Stimulated activated CD4-positive, alpha-beta T cell treated with anti-CD3 and anti-CD28 coated beads, Interleukin-1b, Interleukin-23, amount 100 ng/mL, for 24 hours (primary cell): ENCODE data around the gene RHCG.

Experiments
- DNase-seq, 4 experiments: peaks; one replicate each; pipeline ENCODE4 v3.0.0-alpha.2; 2020; ENCODE audit warnings: low read depth in 4 of 4, low spot score in 1 of 4

The RHCG gene

DNA sequence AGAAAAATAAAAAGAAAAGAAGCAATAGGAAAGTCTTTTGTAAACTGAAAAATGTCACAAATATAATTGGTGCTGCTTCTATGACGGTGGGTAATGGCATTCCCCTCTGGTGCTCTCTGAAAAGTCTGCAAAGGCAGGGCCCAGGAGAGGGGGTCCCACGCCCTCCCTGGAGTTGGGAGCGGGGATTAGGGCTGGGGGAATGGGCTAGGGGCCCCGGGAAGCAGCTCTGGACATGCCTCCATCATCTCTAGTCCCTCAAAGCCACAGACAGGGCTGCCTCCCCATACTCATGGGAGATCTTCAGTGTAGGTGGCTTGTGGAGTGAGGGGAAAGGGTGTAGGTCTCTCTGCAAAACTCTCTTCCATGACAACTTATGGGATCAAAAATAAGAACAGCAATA, 7.8 kb upstream of the RHCG start:
- no peak for DNase-seq

DNA sequence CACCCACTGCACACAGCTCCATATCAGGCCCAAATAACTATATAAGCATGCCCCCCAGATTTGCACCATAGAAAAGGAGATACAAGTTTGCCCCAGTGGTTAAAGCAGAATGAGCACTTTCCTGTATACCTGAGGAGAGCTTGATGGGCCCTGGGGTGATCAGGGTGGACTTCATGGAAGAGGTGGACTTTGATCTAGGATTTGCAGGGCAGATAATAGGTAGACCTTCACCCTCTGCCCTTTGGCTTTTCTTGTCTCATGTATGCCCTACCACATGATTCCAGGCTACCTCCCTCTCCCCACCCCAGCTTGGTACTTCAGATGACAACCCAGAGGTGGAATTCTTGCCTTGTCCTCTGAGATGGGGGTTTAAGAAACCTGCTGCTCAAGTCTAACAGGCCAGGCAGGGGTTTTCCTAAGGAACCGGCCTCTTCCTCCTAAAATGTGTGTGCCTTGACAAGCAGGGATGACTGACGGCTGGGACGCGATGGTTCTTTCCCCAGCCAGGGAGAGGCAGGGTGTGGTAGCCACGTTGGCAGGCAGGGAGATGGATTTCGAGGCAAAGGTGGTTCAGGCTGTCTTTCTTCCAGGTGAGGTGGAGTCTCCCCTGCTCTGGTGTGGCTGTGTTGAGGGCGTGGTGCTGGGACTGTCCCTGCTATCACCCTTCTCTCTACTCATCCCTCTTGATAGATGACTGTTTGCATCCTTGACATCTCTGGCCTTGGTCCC, 6.6 kb upstream of the RHCG start:
- no peak for DNase-seq

DNA sequence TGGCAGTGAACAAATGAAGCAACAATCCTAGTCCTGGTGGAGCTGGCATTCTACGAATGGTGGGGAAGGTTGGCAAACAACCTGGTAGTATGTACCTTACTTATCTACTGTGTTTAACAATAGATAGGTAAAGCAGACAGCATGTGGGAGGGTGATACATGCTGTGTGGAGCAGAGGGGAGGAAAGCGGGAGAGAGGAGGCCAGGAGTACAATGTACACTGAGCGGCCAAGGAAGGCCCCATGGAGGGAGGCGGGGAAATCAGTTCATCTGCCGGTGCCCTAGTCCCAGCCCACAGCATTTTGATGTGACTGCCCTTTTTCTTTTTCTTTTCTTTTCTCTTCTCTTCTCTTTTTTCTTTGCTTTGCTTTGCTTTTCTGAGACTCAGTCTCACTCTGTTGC, 5.3 kb upstream of the RHCG start:
- DNase-seq = no peak

DNA sequence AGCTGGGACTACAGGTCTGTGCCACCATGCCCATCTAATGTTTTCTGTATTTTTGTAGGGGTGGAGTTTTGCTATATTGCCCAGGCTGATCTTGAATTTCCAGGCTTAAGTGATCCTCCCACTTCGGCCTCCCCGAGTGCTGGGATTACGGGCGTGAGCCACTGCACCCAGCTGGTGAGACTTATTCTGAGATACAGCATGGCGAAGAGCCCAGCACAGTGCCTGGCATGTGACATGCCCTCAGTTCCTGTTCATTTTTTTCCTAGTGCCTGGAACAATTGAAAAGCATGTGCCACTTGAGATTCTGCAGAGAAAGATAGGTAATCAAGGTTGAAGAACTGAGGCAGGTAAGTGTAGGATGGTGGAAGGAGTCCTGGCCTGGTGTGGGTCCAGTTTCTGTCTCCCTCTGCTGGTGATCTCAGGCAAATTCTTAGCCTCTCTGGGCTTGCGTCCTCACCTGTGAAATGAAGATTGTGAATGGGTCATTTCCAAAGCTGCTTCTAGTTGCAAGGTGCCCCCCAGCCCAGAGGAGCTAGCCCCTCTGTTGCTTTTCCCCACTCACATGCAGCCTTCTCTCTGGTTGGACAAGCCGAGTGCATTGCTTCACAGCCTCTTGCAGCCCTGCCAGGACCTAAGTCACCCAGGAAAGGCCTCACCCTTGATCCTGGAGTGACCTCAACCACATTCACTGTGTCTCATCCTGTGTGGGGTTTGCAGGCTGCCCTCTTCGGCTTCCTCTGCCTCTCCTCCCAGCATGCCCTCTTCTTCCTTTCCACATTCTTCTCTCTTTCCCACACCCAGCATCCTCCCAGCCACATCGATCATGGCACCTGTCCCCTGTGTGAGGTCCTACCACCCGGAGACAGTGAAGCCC, 4.3 kb upstream of the RHCG start:
- DNase-seq = no peak

DNA sequence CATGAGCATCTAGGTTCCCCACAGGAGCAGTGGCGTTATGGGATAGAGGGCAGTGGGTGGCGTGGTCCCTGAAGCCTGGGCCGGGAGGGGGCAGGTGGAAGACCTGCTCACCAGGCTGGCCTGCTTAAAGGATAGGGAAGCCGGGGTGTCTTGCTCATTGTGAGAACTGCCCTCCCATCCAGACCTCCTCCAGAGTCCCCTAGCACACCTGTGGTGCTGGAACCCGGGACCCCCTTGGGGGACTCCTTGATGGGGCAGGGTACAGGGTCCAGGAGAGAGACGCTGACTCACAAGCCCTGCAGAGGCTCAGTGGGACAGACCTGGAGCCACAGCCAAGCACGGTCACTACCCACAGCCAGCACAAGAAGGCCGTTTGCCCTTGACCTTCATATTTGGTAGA, 2.8 kb upstream of the RHCG start:
- DNase-seq = no peak

DNA sequence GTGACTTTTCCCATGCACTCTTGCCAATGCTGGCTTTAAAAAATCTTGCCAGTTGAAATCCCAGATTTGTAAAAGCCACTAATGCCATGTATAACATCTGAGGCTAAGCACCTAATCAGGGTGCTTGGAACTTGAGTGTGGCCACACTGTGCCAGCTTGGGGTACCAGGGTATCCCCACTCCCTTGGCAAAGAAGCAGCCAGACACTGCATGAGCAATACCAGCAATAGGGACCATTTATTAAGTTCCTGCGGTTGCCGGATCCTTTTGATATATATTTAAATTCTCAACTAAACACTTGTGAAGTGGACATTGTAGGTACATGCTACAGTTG, 2.2 kb upstream of the RHCG start:
- no peak for DNase-seq

DNA sequence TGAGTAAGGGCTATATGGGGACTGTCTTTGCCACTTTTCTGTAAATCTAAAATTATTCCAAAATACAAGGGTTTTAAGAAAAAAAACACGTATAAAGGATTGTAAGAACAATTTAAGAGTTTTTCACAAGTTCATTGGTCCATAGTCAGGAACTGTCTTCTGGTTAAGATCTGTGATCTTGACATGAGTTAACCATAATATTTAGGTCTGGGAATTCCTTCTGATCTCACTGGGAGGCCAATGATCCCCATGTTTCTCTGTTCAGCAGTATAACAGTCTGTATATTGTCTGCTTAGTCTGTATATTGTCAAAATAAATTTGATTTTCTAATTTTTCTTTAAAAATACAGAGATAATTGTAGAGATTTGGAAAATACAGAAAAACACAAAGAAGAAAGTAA, 848 bp upstream of the RHCG start:
- DNase-seq = no peak

DNA sequence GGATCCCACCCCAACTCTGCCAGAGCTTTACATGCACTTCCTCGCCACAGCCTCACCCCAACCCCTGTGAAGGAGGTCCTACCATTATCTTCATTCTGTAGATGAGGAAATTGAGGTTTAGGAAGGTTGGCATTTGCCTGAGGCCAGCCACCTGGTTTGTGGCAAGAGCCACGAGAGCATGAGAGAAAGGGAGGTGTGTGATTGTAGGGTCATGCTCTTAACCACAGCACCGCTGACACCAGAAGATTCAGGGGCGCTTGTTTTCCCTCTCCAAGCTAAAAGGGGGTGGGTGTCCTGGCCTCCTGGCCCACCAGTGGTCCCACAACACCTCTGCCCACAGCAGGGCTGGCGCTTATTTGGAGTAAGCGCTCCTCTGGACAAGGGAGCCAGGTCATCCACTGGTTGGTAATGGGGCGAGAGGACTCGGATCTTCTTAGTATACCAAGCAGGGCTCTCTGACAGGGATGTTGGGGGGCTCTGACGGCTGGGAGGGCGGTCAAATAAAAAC, 691 bp downstream of the RHCG start:
- no peak for DNase-seq

DNA sequence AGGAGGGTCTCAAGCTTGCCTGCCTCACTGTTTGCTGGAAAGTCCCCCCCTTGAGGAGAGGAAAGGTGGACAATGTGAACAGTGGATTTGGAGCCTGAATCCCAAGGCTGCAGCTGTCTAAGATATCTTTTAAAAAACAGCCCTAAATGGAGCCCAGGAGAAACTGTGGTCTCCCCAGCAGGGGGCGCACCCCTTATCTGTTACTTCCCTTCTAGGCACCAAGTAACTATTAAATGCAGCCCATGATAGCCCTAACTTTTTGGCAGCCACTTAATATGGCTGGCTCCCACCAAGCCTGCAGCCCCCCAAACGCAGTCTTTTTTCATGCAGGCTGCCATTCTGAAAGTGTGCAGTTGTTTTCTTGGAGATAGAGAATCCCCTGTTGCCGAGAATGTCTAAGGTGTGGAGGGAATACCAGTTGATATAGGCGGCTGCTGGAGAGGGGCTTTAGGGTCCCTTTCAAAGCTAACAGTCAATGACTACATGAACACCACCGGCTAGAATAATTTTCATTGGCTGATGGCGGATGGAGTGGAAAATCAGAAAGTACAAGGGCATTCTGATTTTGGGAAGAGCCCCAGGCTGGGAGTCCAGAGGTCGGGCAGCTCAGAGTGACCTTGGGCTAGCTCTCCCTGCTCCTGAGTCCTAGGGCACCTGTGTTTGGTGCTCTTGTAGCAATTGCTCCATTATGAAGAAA, 1.3 kb downstream of the RHCG start:
- DNase-seq = no peak

DNA sequence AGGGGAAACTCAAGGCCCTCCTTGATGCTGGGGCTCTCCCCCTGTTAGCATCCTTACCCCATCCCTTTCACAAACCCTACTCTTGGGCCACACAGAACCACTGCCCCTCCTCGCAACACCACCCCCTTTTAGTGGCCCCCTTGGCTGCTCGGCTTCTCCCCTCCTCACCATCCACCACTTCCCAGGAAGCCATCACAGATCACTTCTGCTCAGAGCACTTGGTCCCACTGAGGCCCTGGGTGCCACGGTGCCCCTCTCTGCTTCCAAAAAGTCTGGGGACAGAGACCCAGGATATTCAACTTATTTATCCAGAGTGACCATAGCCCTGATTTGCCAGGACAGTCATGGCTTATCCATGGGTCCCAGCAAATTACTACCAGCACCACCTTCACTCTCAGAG, 2.4 kb downstream of the RHCG start:
- DNase-seq = no peak

DNA sequence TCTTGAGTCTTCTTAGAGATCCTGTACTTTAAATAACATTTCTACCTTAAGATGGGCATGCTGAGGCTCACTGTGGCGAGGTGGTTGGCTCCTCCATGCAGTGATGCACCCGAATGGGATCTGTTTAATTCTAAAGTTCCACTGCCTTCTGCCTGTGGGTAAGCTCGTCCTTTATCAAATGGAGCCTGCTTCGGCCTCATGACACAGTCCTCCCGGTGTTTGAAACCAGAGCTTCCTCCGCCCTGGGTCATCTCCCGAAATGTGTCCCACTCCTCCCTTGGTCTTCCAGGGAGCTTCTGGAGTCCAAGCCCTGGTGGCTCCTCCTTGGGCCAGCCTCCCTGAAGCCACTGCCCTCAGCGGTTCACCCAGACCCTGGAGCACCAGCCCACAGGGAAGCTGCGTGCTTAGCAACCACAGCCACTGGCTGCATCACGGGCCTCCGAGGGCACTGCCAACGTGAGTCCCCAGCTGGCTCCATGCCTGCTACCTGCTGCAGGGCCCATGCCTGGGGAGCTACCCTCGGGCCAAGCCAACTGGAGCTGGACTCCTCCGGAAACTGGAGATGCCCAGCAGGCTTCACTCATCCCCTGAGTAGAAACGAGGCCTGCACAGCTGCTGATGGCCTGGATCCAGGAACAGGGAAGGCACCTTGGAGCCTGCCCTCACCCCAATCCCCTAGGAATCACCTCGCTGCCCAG, 3.3 kb downstream of the RHCG start:
- DNase-seq = no peak

DNA sequence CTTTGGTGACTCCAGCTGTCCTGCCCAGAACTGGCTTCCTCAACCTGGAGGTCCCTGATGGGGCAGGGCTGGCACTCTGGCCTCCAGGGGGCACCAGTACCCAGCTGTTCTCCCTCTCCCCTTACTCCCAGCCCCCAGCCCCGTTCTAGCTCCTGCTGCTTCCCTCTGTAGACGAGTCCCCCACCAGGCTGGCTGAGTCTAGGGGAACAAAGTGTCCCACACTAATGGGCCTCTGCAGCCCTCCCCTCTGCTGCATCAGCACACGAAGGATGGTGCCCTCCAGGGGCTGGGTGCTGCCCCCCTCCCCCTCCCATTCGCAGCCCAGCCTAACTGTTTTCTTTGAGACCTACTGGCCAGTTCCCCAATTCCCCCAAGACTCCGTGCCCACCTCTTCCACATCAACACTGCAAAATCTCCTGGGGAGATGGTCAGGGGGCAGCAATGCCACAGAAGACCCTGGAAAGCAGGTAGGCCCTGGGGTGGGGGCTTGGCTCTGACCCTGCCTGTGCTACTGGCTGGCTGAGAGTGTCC, 4.2 kb downstream of the RHCG start:
- no peak for DNase-seq

DNA sequence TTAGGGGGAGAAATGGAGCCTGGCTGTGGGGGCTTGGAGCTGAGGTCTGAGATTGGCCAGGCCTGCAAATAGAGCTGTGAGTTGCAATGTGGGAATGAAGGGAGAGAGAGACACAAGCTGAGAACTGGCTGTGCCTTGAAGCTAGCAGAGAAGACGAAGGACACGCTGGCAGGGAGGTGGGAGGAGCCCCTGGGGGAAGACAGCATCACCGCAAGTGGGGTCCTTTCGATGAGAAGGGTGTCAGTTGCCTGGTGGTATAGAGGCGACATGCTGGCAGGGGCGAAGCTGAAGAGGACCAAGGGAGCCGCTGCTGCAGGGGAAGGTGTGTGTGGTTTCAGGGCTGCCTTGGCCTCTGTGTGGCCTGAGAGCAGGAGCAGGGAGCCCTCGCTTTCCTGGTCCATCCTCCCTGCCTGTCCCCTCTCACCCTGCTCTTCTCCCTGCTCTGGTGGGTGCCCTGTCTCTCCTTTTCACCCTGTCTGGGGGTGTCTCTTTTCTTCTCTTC, 5.5 kb downstream of the RHCG start:
- no peak for DNase-seq

DNA sequence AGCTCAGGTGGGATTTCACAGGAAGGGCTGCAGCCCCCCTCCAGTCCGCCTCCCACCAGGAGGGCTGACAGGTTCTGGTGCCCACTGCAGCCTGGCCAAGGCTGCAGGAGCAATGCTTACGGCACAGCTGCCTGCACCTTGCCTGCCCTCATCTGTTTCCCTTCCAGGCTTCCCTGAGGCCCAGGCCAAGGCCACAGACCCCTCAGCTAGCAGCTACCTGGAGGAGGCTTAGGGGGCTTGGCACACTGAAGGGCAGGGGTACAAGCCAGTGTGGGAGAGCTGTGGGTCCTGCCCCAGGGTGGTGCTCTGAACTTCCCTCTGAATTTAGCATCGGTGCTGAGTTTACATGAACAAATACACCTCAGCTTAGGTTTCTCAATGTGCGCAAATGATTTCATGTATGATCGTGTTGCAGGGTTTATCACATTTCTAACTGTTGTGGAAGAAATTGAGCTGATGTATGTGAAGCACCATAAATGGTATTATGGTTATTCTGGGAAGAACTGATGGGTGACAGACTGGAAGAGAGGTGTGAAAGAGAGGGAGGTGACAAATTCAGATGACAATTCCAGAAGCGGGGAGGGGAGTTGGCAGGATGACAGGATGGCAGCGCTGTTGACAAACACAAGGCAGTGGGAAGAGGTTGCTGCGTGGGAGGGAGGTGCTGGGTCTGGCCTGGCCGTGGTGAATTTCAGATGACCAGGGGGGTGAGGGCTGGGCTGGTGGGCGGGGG, 6.1 kb downstream of the RHCG start:
- no peak for DNase-seq

DNA sequence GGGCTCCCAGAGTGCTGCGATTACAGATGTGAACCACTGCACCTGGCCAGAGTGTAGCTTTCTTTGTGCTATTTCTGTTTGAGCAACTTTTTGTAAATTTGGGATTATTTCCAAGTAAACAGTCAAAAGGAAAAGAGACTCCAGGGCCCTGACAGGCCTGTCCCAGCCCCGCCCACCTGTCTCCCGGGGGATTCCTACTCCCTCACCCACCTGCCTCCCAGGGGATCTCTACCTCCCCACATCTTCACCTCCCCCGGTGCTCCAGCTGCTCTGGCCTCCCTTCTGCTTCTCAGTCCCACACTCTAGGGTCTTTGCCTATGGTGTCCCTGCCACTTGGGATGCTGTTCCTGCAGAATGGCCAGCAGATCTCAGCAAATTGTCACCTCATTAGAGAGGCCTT, 7.0 kb downstream of the RHCG start:
- DNase-seq = no peak

DNA sequence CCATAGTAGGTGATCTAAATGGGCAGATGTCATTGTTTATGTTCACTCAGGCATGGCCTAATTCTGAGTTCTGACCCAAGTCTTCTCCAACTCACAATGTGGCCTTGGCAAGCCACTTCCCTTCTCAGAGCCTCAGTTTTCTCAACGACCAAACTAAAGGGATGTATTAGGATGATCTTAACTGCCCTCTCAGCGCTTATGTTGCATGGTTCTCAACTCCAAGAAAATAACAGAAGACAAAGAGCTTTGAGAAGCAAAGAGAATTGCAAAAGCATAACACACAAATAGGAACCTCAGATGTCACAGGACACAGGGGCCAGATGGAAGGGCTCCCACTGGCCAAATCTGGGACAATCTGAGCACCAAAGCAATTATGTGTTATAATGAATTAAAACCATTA, 8.6 kb downstream of the RHCG start:
- no peak for DNase-seq

DNA sequence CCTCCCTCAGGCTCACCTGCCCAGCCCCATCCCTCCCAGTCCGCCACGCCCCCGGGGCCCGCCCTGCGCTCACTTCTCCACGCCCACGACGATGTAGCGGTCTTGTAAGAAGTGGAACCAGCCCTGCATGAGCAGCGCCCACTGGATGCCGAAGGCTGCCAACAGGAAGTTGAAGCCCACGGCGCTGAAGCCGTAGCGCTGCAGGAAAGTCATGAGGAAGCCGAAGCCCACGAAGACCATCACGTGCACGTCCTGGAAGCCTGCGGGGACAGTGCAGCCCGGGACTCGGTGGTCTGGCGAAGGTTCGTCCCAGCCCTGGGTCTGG, 9.7 kb downstream of the RHCG start:
- DNase-seq = peak in 2 of 4 experiments; percentile 16 to 22

DNA sequence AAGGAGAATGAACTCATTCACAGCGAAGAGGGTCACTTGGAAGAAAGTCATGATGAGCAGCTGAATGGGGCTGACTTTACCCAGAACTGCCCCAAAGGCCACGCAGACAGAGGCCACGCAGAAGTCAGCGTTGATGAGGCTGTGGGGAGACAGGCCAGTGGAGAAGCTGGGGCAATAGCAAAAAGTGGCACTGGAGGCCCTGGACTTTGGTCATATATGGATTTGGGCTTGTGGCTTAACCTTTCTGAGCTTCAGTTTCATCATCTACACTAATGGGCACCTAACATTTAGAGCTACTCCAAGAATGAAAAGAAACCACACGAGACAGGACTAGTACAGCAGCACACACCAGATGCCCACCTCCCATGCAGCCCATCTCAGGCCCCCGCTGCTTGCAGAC, 13.3 kb downstream of the RHCG start:
- DNase-seq = no peak

DNA sequence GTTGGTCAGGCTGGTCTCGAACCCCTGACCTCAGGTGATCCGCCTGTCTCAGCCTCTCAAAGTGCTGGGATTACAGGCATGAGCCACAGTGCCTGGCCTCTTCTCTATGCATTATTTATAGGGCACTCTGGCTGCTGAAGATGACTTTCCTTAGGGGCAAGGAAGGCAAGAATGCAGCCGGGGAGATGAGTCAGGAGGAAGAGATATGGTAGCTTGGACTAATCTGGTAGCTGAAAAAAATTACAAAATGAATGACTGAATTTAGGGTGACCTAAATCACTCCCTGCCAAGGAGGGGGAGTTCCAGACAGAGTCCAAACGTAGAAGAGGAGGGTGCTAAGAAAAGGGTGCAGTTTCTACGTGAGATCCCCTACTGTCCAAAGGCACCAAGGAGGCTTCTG, 14.2 kb downstream of the RHCG start:
- DNase-seq = no peak

DNA sequence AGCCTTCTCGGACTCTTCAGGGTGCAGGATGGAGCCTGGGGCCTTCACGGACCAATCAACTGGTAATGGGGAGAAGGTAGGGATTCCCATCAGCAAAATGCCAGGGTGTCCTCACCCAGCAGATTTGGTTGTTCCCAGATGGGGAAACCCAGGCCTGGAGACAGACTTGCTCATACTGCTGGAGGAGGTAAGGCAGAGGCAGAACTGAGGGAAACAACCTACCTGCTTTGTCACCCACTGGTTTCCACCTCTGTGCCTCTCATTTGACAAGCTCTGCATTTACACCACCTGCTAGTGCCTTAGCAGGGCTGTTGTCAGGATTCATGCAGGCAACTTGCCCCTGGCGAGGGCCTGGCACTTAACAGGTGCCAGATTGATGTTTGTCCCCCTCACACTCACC, 15.9 kb downstream of the RHCG start:
- no peak for DNase-seq
